SIG-M5 (cell line): ENCODE results near the gene DAGLB.
A peak's percentile ranks its signal among the peaks of the same experiment; 100 is the strongest.
"Not testable (repeated sequence)": the region's sequence is repeated elsewhere in the genome, so short reads cannot be mapped to it uniquely, and the experiment has no call there.

Experiments used
- DNase-seq: peaks from one replicate; lab custom pipeline; 2025; lab: John Stamatoyannopoulos, UW

Gene DAGLB

DNA sequence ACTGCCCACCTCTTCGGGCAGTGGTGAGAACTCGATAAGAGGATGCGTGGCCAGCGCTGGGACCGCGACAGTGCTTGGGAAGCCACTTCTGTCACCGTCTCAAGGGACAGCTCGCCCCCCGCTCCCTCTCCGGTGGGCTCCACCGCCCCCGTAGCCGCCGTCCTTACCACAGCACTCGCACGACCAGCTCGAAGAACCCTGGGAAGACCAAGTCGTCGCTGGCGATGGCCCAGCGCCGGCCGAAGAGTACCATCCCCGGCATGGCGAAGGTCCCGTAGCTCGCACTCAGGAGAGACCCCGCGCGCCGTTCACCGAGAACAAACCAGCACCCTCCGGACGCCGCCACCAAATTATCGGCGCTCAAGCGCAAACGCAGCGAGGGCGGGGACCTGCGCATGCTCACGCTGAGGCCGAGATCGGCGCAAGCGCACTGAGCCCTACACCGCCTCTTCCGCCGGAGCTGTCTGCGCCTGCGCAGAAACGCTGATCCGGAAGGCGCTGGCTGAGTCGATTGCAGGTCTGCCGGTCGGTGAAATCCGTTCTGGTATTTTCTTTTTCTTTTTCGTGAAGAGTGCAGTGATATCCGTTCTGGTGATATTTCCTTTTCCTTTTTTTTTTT is at the start of gene DAGLB:
DAGLB (minus strand) TSS at position 374 of the 619 bp plus-strand sequence; CDS start at position 262, 112 bp downstream.
- peak; percentile 11 for DNase-seq

- no peak for DNase-seq
Measured at GRCh38 chr7:6497637-6497905, 49.8 kb upstream of the DAGLB start.

GRCh38 chr7:6496842-6497636 is 49.3 kb upstream of the DAGLB start:
- no peak for DNase-seq

DNA sequence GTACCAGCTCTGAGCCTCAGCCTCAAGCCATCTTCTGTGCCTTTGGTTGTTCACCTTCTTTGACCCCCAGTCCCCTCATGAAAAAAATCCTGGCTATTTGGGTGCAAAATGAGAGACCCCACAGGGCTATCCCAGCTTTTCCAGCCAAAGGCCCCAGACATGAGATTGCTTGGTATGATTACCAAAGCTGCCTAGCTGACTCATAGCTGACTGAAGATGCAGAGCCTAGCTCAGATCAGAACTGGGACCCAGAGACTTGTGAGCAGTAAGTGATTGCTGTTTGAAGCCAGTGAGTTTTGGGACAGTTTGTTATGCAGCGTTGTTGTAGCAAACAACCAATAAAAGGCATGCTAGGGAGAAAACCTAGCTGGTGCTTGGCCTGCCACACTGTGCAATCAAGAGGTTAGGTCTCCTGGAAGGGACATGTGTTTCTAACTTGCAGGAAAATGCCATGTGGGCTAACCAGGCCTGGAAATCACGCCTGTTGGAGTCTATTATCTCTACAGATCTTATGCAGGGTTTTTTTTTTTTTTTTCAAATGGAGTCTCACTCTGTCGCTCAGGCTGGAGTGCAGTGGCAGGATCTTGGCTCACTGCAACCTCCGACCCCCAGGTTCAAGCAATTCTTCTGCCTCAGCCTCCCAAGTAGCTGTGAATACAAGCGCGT is 48.0 kb upstream of the DAGLB start:
- DNase-seq: no peak

DNA sequence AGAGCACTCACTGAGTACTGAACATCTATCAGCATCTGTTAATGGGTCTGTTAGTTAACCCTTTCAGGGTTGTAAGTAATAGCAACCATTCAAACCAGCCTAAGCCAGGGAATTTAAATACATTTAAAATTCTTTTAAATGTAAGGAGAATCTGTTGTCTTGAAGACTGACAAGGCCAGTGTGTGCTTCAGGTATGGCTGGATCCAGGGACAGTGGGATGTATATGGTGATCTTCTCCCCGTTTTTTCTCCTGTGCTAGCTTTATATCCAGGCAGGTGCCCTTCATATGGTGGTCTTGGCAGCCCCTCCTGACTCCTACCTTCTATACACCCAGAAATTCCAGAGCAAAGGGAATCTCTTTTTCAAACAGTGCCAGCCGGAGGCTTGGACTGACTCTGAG is 46.6 kb upstream of the DAGLB start:
- no peak for DNase-seq

GRCh38 chr7:6491194-6491593 is 43.4 kb upstream of the DAGLB start:
- DNase-seq: no peak

- DNase-seq: no peak
Measured at GRCh38 chr7:6489612-6490011, 41.9 kb upstream of the DAGLB start.

- DNase-seq: no peak
Measured at GRCh38 chr7:6487184-6487545, 39.4 kb upstream of the DAGLB start.

- no peak for DNase-seq
Measured at GRCh38 chr7:6486438-6487183, 38.9 kb upstream of the DAGLB start.

DNA sequence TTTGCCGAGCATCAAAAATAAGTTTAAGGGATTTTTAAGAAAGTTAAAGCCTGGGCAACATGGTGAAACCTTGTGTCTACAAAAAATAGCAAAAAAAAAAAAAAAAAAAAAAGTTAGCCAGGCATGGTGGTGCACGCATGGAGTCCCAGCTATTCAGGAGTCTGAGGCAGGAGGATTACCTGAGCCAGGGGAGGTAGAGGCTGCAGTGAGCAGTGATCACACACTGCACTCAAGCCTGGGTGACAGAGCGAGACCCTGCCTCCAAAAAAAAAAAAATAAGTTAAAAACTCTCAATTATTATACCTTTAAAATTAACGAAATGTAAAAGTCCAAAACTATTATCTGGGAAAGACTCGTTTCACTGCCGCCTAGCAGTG is 35.0 kb upstream of the DAGLB start:
- no peak for DNase-seq

GRCh38 chr7:6482307-6482706 is 34.6 kb upstream of the DAGLB start:
- DNase-seq: no peak

GRCh38 chr7:6481445-6481844 is 33.7 kb upstream of the DAGLB start:
- DNase-seq: no peak

DNA sequence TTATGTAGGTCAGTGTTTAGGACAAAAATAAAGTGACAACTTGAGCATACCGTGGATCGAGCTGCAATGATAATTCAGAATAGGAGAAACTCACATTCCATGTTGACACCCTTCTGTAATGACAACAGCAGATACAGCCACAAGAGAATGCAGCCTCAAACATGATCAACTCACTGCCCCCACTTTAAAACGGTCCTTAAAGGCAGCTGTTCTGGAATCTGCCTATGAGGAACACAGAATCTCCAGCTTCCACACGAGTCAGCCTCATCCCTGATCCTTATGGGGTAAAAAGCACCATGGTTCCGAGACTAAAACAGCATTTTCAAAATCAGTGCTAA is 32.5 kb upstream of the DAGLB start:
- DNase-seq: no peak

DNA sequence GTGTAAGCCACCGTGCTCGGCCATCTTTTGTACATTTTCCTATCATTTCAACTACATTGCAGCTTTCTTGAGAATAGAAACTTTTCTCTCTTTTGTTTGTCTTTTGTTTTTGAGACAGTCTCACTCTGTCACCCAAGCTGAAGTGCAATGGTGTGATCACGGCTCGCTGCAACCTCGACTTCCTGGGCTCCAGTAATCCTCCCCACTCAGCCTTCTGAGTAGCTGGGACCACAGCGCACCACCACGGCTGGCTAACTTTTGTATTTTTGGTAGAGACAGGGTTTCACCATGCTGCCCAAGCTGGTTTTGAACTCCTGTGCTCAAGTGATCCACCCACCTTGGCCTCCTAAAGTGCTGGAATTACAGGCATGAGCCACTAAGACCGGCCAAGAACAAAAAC is 31.3 kb upstream of the DAGLB start:
- DNase-seq: no peak

- DNase-seq: no peak
Measured at GRCh38 chr7:6478186-6478585, 30.4 kb upstream of the DAGLB start.

GRCh38 chr7:6477318-6477660 is 29.5 kb upstream of the DAGLB start:
- DNase-seq: no peak

- DNase-seq: no peak
Measured at GRCh38 chr7:6476596-6477317, 29.0 kb upstream of the DAGLB start.

- no peak for DNase-seq
Measured at GRCh38 chr7:6475433-6476186, 27.9 kb upstream of the DAGLB start.

- no peak for DNase-seq
Measured at GRCh38 chr7:6465862-6466261, 18.1 kb upstream of the DAGLB start.

DNA sequence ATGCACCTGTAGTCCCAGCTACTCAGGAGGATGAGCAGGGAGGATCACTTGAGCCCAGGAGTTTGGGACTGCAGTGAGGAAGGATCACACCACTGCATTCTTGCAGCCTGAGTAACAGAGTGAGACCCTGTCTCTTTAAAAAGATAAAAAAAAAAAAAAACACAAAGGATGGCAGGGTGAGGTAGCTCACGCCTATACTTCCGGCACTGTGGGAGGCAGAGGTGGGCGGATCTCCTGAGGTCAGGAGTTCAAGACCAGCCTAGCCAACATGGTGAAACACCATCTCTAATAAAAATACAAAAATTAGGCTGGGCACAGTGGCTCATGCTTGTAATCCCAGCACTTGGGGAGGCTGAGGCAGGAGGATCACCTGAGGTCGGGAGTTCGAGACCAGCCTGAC is 15.9 kb upstream of the DAGLB start:
- DNase-seq: not testable (repeated sequence)

DNA sequence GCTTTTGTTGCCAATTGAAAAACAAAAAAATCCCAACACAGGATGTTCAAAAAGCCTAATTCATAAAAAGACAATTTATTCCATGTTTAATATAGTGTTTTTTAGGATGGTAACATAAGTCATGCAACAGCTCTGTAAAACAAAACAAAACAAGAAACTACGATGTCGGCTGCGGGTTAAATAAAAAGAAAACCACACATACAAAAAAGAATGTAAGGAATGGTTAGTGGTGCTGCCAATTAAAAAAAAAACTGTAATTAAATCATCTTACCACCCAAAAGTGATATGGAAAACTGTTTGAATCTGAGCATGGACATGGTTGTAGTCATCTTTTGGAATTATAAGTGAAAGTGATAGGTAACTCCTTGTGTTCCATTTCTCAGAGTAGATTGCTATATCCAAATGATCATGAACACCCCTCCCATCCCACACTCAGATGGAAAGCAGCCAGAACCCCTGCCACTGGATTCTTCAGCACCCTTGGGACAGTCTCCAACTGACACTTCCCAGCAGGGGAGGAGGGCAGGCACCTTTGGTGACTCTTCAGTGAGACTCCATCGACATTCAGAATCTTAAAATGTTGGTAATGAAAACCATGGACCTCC is 14.3 kb upstream of the DAGLB start:
- no peak for DNase-seq
